Stimulated activated CD4-positive, alpha-beta T cell treated with anti-CD3 and anti-CD28 coated beads, Interleukin-1b, Interleukin-23, amount 100 ng/mL, for 24 hours (primary cell): ENCODE data around the gene MEF2D.

ENCODE experiments used
- DNase-seq, 4 experiments: peaks; one replicate each; pipeline ENCODE4 v3.0.0-alpha.2; 2020; ENCODE audit warnings: low read depth in 4 of 4, low spot score in 1 of 4

The MEF2D gene

GRCh38 chr1:156500543-156500792 is at the start of gene MEF2D:
Gene MEF2D, minus strand, starts transcription at chr1:156500775. Its CDS starts 17,483 bp downstream, at chr1:156483292.
- DNase-seq: no peak

GRCh38 chr1:156550346-156550745 is 49.8 kb upstream of the MEF2D start:
- DNase-seq: no peak

GRCh38 chr1:156549831-156550230 is 49.3 kb upstream of the MEF2D start:
- DNase-seq: no peak

GRCh38 chr1:156549390-156549789 is 48.8 kb upstream of the MEF2D start:
- DNase-seq: no peak

- DNase-seq: no peak
Observed at GRCh38 chr1:156547982-156548381, 47.4 kb upstream of the MEF2D start.

GRCh38 chr1:156547434-156547833 is 46.9 kb upstream of the MEF2D start:
- DNase-seq: no peak

GRCh38 chr1:156546267-156546666 is 45.7 kb upstream of the MEF2D start:
- DNase-seq: no peak

- no peak for DNase-seq
Observed at GRCh38 chr1:156544592-156545102, 44.1 kb upstream of the MEF2D start.

- DNase-seq: no peak
Observed at GRCh38 chr1:156543066-156543465, 42.5 kb upstream of the MEF2D start.

- no peak for DNase-seq
Observed at GRCh38 chr1:156540955-156541354, 40.4 kb upstream of the MEF2D start.

GRCh38 chr1:156539818-156540355 is 39.3 kb upstream of the MEF2D start:
- no peak for DNase-seq

- DNase-seq: no peak
Observed at GRCh38 chr1:156538711-156539440, 38.3 kb upstream of the MEF2D start.

GRCh38 chr1:156537027-156537426 is 36.5 kb upstream of the MEF2D start:
- DNase-seq: no peak

- no peak for DNase-seq
Observed at GRCh38 chr1:156534424-156535060, 34.0 kb upstream of the MEF2D start.

- no peak for DNase-seq
Observed at GRCh38 chr1:156533568-156534220, 33.1 kb upstream of the MEF2D start.

- no peak for DNase-seq
Observed at GRCh38 chr1:156532374-156532773, 31.8 kb upstream of the MEF2D start.

GRCh38 chr1:156530006-156530405 is 29.4 kb upstream of the MEF2D start:
- DNase-seq: no peak

GRCh38 chr1:156528875-156529425 is 28.4 kb upstream of the MEF2D start:
- no peak for DNase-seq

- no peak for DNase-seq
Observed at GRCh38 chr1:156528231-156528630, 27.7 kb upstream of the MEF2D start.

- no peak for DNase-seq
Observed at GRCh38 chr1:156527584-156527983, 27.0 kb upstream of the MEF2D start.

- no peak for DNase-seq
Observed at GRCh38 chr1:156525856-156526489, 25.4 kb upstream of the MEF2D start.
